ENCODE data around the gene CD226.

GRCh38 chr18:69820538-69820937, 127.1 kb downstream of the CD226 start:
- TF ChIP-seq CTCF (IDR thresholded peaks at IDR 0.05), result no peak
- no peak for TF ChIP-seq POLR2A (IDR thresholded peaks at IDR 0.05)
